Neural crest cell (in vitro differentiated cells): ENCODE data around the gene CARD10. TPM values are rescaled to one million over a fixed set of nuclear protein-coding genes. Genes with fewer than 3 reads are reported as not detected.
A peak's percentile ranks its signal among the peaks of the same experiment; 100 is the strongest.

ENCODE experiments used
- DNase-seq: peaks from one replicate; pipeline ENCODE4 v3.0.0; 2021; ENCODE audit warnings: low read depth, mixed read lengths, low spot score
- H3K27ac Mint-ChIP-seq: one replicate; pipeline ENCODE4 v1.8.0; 2021; ENCODE audit warnings: mild to moderate bottlenecking, mixed read lengths; ENCODE audit not compliant: unreplicated experiment
- H3K27me3 Mint-ChIP-seq: 2 replicates; pipeline ENCODE4 v1.8.0; 2021; ENCODE audit warnings: low read depth, mild to moderate bottlenecking, mixed read lengths
- H3K36me3 Mint-ChIP-seq: 2 replicates; pipeline ENCODE4 v1.8.0; 2021; ENCODE audit warnings: low read depth, mild to moderate bottlenecking, mixed read lengths
- H3K4me1 Mint-ChIP-seq: 2 replicates; pipeline ENCODE4 v1.8.0; 2021; ENCODE audit warnings: mixed read lengths
- H3K4me3 Mint-ChIP-seq: one replicate; pipeline ENCODE4 v1.8.0; 2021; ENCODE audit warnings: mild to moderate bottlenecking, mixed read lengths
- H3K9me3 Mint-ChIP-seq: 2 replicates; pipeline ENCODE4 v1.8.0; 2021; ENCODE audit warnings: mixed read lengths
- CTCF ChIP-seq: fragments of 200-600 bp; sonication (generic); conservative IDR thresholded peaks from 2 replicates; pipeline ENCODE4 v1.5.0; 2021; ENCODE audit warnings: antibody characterized with exemption, mild to moderate bottlenecking
- total RNA-seq: library from RNA; stranded (reverse); gene quantifications from 2 replicates; pipeline ENCODE4 v1.2.1, GENCODE V29; 2021

CARD10 gene
- total RNA-seq, 1 donor from 2014 or later = 7.3 TPM

- TF ChIP-seq CTCF = no peak
- Mint-ChIP-seq H3K27me3 (peaks cover 16% of the 10 kb centered on the region), H3K36me3 (no peaks in the 10 kb centered on the region), H3K4me1 (peaks cover 31% of the 10 kb centered on the region), H3K4me3 (no peak overlapping the region), H3K9me3 (no peaks in the 10 kb centered on the region), H3K27ac (no peak overlapping the region)
- DNase-seq = no peak
Observed at GRCh38 chr22:37487571-37487970, 31.6 kb downstream of the CARD10 start.

- H3K36me3 Mint-ChIP-seq = no peaks in the 10 kb centered on the region
- peak overlapping the region; percentile 44 for H3K4me3 Mint-ChIP-seq
- H3K4me1 Mint-ChIP-seq = peaks cover 31% of the 10 kb centered on the region
- no peak for TF ChIP-seq CTCF
- no peak for DNase-seq
- H3K27me3 Mint-ChIP-seq = peaks cover 18% of the 10 kb centered on the region
- H3K9me3 Mint-ChIP-seq = no peaks in the 10 kb centered on the region
- peak overlapping the region; percentile 19 for H3K27ac Mint-ChIP-seq
Observed at GRCh38 chr22:37487129-37487528, 32.1 kb downstream of the CARD10 start.

- peaks cover 31% of the 10 kb centered on the region for H3K4me1 Mint-ChIP-seq
- peak within 1 kb of the TSS; percentile 44 for H3K4me3 Mint-ChIP-seq
Observed at GRCh38 chr22:37486224-37486845, 32.9 kb downstream of the CARD10 start, which contains the start of gene MFNG. Gene MFNG, minus strand, starts transcription at chr22:37486384. Its CDS starts 207 bp downstream, at chr22:37486177.

GRCh38 chr22:37485395-37486223, 33.6 kb downstream of the CARD10 start:
- H3K4me3 Mint-ChIP-seq = no peak overlapping the region
- DNase-seq = no peak

More at GRCh38 chr22:37486224-37486845, 32.9 kb downstream of the CARD10 start, which contains the start of gene MFNG:
- H3K27ac Mint-ChIP-seq = peak within 1 kb of the TSS; percentile 71
- no peaks in the 10 kb centered on the region for H3K36me3 Mint-ChIP-seq
- TF ChIP-seq CTCF = no peak
- H3K27me3 Mint-ChIP-seq = peaks cover 20% of the 10 kb centered on the region
- H3K9me3 Mint-ChIP-seq = no peaks in the 10 kb centered on the region
- DNase-seq = peak; percentile 46

More at GRCh38 chr22:37485395-37486223, 33.6 kb downstream of the CARD10 start:
- no peak overlapping the region for H3K27ac Mint-ChIP-seq
- H3K4me1 Mint-ChIP-seq = peaks cover 31% of the 10 kb centered on the region
- peaks cover 20% of the 10 kb centered on the region for H3K27me3 Mint-ChIP-seq
- no peak for TF ChIP-seq CTCF
- no peaks in the 10 kb centered on the region for H3K9me3 Mint-ChIP-seq
- H3K36me3 Mint-ChIP-seq = no peaks in the 10 kb centered on the region
